GM12891 (cell line): ENCODE data around the gene PHF21A.

Source experiments
- POU2F2 ChIP-seq: IDR thresholded peaks from 2 replicates; pipeline ENCODE4 v1.6.1; 2011; ENCODE audit warnings: low read depth, mild to moderate bottlenecking, control low read depth, low read length, moderate library complexity
- TAF1 ChIP-seq: IDR thresholded peaks from 2 replicates; pipeline ENCODE4 v1.6.1; 2011; ENCODE audit warnings: low read depth, low read length, control low read depth

DNA sequence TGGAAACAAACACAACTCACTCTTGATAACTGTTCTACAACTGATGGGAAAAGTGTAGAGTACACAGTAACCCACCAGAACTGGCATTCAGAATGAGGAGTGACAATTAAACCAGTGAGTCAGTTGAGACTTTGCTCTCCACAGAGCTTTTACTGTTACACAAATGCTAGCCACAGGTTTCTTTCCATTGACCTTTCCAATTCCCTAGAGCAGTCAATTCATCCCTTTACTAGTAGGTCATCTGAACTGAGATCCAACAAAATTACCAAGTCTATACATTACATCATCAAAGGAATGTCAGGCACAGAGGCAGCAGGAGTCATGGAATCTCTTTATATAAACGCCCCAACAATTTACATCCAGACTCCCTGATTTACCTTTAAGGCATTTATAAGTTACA is 65.9 kb downstream of the PHF21A start:
- TF ChIP-seq POU2F2 (no peak), TAF1 (no peak)
